ENCODE data around the gene SST. TPM values are rescaled to one million over a fixed set of nuclear protein-coding genes. Genes with fewer than 3 reads are reported as not detected.

Gene SST
- total and polyA plus RNA-seq, 10 of the 15 experiments (the other 5 are each of a cell fraction or from before 2014, with no cell fraction given): 0.35 to 0.38 TPM; not detected in 8

GRCh38 chr3:187686621-187687273 lies 16.6 kb upstream of the SST start (continued):
- no peak for TF ChIP-seq SIN3A (IDR thresholded peaks at IDR 0.05; ENCODE audit: low read depth, low read length)
- TF ChIP-seq ZBTB4 (CRISPR knock-in tag; IDR thresholded peaks at IDR 0.05): no peak

- SMC1A ChIA-PET (ENCODE audit: uncharacterized antibody, unreplicated experiment): no interaction called here
- H3K4me1 ChIP-seq (ENCODE audit: control insufficient read depth, insufficient read depth, low read length): no peaks in the 10 kb centered on the region
- RAD21 ChIA-PET (ENCODE audit: unreplicated experiment): no interaction called here
- H3K4me2 ChIP-seq (ENCODE audit: control insufficient read depth, insufficient read depth): no peak overlapping the region
- no peak overlapping the region for H3K9ac ChIP-seq (ENCODE audit: control insufficient read depth, insufficient read depth, low read length)
- intact Hi-C loops (cut with micrococcal nuclease; ENCODE audit: unreplicated experiment): no loop called here
- H3K36me3 ChIP-seq (ENCODE audit: control insufficient read depth in 2 of 2, insufficient read depth in 2 of 2, low read length in 1 of 2): no peaks in the 10 kb centered on the region
- WGBS (ENCODE audit: insufficient coverage, insufficient replicate concordance, low lambda C conversion rate, missing lambda C conversion rate): 64% methylated on average over 7 of the region's 7 CpGs
- no peak for TF ChIP-seq CEBPZ (IDR thresholded peaks at IDR 0.05; ENCODE audit: low read depth, low read length)
- no peak for TF ChIP-seq HDAC6 (IDR thresholded peaks at IDR 0.05; ENCODE audit: unreplicated experiment)
- no peak for TF ChIP-seq BMI1 (IDR thresholded peaks at IDR 0.05; ENCODE audit: borderline replicate concordance)
- TF ChIP-seq ZNF217 (IDR thresholded peaks at IDR 0.05): no peak
- DNase-seq (ENCODE audit: low read depth, low spot score) (no peak), ATAC-seq (no peak), FAIRE-seq (no peak)
- H3K4me3 ChIP-seq: no peak overlapping the region
- in situ Hi-C loops (cut with MboI): no loop called here
- no peak overlapping the region for H3K27ac ChIP-seq (ENCODE audit: control insufficient read depth, insufficient read depth)
- peaks cover 1 to 3% of the 10 kb centered on the region in 2 experiments; a peak in 2 of 4 replicates for H3K27me3 ChIP-seq (replicated peaks in 1 of 2; ENCODE audit: control insufficient read depth in 2 of 2, insufficient read depth in 2 of 2, low read length in 1 of 2)
- no TSS peak for BruUV-seq (replicated peaks)
- H4K20me1 ChIP-seq (ENCODE audit: control insufficient read depth, insufficient read depth): no peaks in the 10 kb centered on the region; the same call in 1 of the 2 replicates
- CTCF ChIA-PET: interaction anchor here (20.7 kb wide), 1 partner anchor 365 kb away, joined by 519 read pairs; no protein-coding TSS in a partner anchor
- H3K9me3 ChIP-seq (replicated peaks; ENCODE audit: control insufficient read depth, insufficient read depth, low read length): no peaks in the 10 kb centered on the region
- H2AFZ ChIP-seq (ENCODE audit: control insufficient read depth, low read depth, low read length): no peak overlapping the region
- no peaks in the 10 kb centered on the region for H3K79me2 ChIP-seq (ENCODE audit: control insufficient read depth, insufficient read depth, low read length)
- POLR2A ChIA-PET: no interaction called here
Observed at GRCh38 chr3:187685948-187686347, 15.8 kb upstream of the SST start.

Measured in GM12878 (cell line).